Endothelial cell of umbilical vein (primary cell): ENCODE results near the gene SPATA6L. TPM values are rescaled to one million over a fixed set of nuclear protein-coding genes. Genes with fewer than 3 reads are reported as not detected.

Source experiments
- BruUV-seq: library from RNA; stranded (reverse); fragments of 400-500 nt; replicated peaks from 2 replicates; lab custom pipeline; 2021; lab: Mats Ljungman, UMichigan
- CTCF ChIA-PET: fragments of 300-600, 350-600 bp; sonication (Branson Sonifier 250); formaldehyde crosslinking; loops from one replicate; lab custom pipeline; 2021; ENCODE audit warnings: antibody characterized with exemption, inconsistent platforms; lab: Charles Lee
- POLR2A ChIA-PET: fragments of 300-600, 350-600 bp; sonication (Branson Sonifier 250); formaldehyde crosslinking; loops from one replicate; lab custom pipeline; 2021; ENCODE audit warnings: antibody characterized with exemption, inconsistent platforms; lab: Charles Lee
- DNase-seq: peaks from one replicate; pipeline ENCODE4 v3.0.0-alpha.2; 2011; ENCODE audit warnings: low read depth, low spot score
- FAIRE-seq: peaks from 2 replicates; lab custom pipeline; 2011; peaks lifted over from hg19 to GRCh38; lab: Jason Lieb, UNC
- H2AFZ ChIP-seq: 2 replicates; pipeline ENCODE4 v1.6.0; 2012; ENCODE audit warnings: low read depth, low read length, control low read depth, inconsistent platforms
- H3K27ac ChIP-seq: 2 replicates; pipeline ENCODE4 v1.5.1; 2011; ENCODE audit warnings: low read depth, mild to moderate bottlenecking, control low read depth, low read length, moderate library complexity; ENCODE audit not compliant: insufficient read depth
- H3K27me3 ChIP-seq, 2 experiments: 2 replicates each; pipeline versions ENCODE4 v1.6.0 to v1.6.1; 2011; ENCODE audit warnings: low read length in 2 of 2, mixed read lengths in 1 of 2; ENCODE audit not compliant: control insufficient read depth in 2 of 2, insufficient read depth in 2 of 2
- H3K36me3 ChIP-seq, 2 experiments: 2 replicates in 1 of 2; 3 replicates in 1 of 2; pipeline ENCODE4 v1.5.1; 2011; ENCODE audit warnings: low read length in 2 of 2, mild to moderate bottlenecking in 1 of 2, moderate library complexity in 1 of 2; ENCODE audit not compliant: control insufficient read depth in 2 of 2, insufficient read depth in 2 of 2; ENCODE audit errors: extremely low read depth in 1 of 2
- H3K4me1 ChIP-seq: 3 replicates; pipeline ENCODE4 v1.5.1; 2011; ENCODE audit warnings: mild to moderate bottlenecking, low read length; ENCODE audit not compliant: control insufficient read depth, insufficient read depth; ENCODE audit errors: extremely low read depth
- H3K4me2 ChIP-seq: 2 replicates; pipeline ENCODE4 v1.6.1; 2011; ENCODE audit warnings: low read length, control low read depth, mixed read lengths; ENCODE audit not compliant: insufficient read depth
- H3K4me3 ChIP-seq, 3 experiments: fragments of 200-600 bp in 1 of 3; sonication (generic), shearing (Covaris generic) in 1 of 3; replicated peaks in 1 of 3; 2 replicates each; pipeline ENCODE4 v1.5.1; 2011 to 2016; ENCODE audit warnings: control low read depth in 3 of 3, low read length in 3 of 3, mild to moderate bottlenecking in 2 of 3, inconsistent platforms in 1 of 3, low read depth in 1 of 3, moderate library complexity in 1 of 3; ENCODE audit not compliant: insufficient read depth in 1 of 3
- H3K79me2 ChIP-seq: 2 replicates; pipeline ENCODE4 v1.6.0; 2012; ENCODE audit warnings: low read length, inconsistent platforms; ENCODE audit not compliant: control insufficient read depth, insufficient read depth
- H3K9ac ChIP-seq: replicated peaks from 2 replicates; pipeline ENCODE3; 2011; ENCODE audit warnings: low read length, control low read depth; ENCODE audit not compliant: insufficient read depth; ENCODE audit errors: extremely low read depth
- H3K9me1 ChIP-seq: replicated peaks from 3 replicates; pipeline ENCODE4 v1.6.0; 2011; ENCODE audit warnings: mild to moderate bottlenecking, low read length; ENCODE audit not compliant: control insufficient read depth, insufficient read depth; ENCODE audit errors: extremely low read depth
- H3K9me3 ChIP-seq: replicated peaks from 2 replicates; pipeline ENCODE4 v1.5.1; 2012; ENCODE audit warnings: low read length, inconsistent platforms; ENCODE audit not compliant: control insufficient read depth, insufficient read depth
- H4K20me1 ChIP-seq: replicated peaks from 2 replicates; pipeline ENCODE3; 2011; ENCODE audit warnings: mild to moderate bottlenecking, low read length; ENCODE audit not compliant: control insufficient read depth, insufficient read depth; ENCODE audit errors: extremely low read depth
- EZH2 ChIP-seq: IDR thresholded peaks from 2 replicates; pipeline ENCODE4 v1.6.1; 2012; ENCODE audit warnings: borderline replicate concordance, low read depth, mild to moderate bottlenecking, moderate library complexity, low read length, inconsistent platforms; ENCODE audit not compliant: severe bottlenecking
- FOS ChIP-seq: IDR thresholded peaks from 2 replicates; pipeline ENCODE4 v1.6.1; 2011; ENCODE audit warnings: mild to moderate bottlenecking, low read length, moderate library complexity, borderline replicate concordance; ENCODE audit not compliant: insufficient read depth
- GATA2 ChIP-seq: IDR thresholded peaks from 2 replicates; pipeline ENCODE4 v1.7.0; 2011; ENCODE audit warnings: low read depth, mild to moderate bottlenecking, moderate library complexity, mixed read lengths, low read length; ENCODE audit not compliant: insufficient read length, insufficient read depth
- JUN ChIP-seq: IDR thresholded peaks from 2 replicates; pipeline ENCODE4 v1.6.1; 2011; ENCODE audit warnings: borderline replicate concordance, low read depth; ENCODE audit not compliant: insufficient read length, insufficient read depth
- MYC ChIP-seq: IDR thresholded peaks from one replicate; pipeline ENCODE4 v1.6.1; 2011; ENCODE audit warnings: mild to moderate bottlenecking, low read depth, low read length
- POLR2A ChIP-seq: IDR thresholded peaks from 2 replicates; pipeline ENCODE4 v1.6.1; 2012; ENCODE audit warnings: low read depth, mild to moderate bottlenecking, control low read depth, low read length
- POLR2AphosphoS5 ChIP-seq: IDR thresholded peaks from 2 replicates; pipeline ENCODE4 v1.6.1; 2012; ENCODE audit warnings: low read depth, mild to moderate bottlenecking, control low read depth, low read length, moderate library complexity; ENCODE audit not compliant: insufficient read depth
- dilution Hi-C: fragments of 300-500 bp; cut with MboI; formaldehyde crosslinking; loops from one replicate; pipeline ENCODE4 v1.15.0; 2019; ENCODE audit warnings: low sequenced_read_pairs; ENCODE audit not compliant: extremely low pct_ligation_motif_present
- intact Hi-C: fragments of 100-400 bp; cut with micrococcal nuclease; formaldehyde crosslinking; loops from one replicate; pipeline ENCODE4 v1.10.0; 2022
- polyA plus RNA-seq, 4 experiments: library from polyadenylated mRNA; depleted of rRNA in 3 of 4; stranded (reverse) in 3 of 4; unstranded in 1 of 4; fragments of >200 nt; gene quantifications; 2 replicates each; pipeline versions ENCODE4 v1.2.1 to v1.2.3, GENCODE V29; 2011 to 2012; ENCODE audit warnings: missing spikeins in 1 of 4
- total RNA-seq: library from RNA; stranded (reverse); gene quantifications from 2 replicates; pipeline ENCODE4 v1.2.3, GENCODE V29; 2021
- TF ChIP-seq, protein P1 (sequence below): IDR thresholded peaks from 2 replicates; pipeline ENCODE4 v1.6.1; 2011; ENCODE audit not compliant: insufficient read depth, insufficient read length
- TF ChIP-seq, protein P2 (sequence below), 2 donors: IDR thresholded peaks; 1 replicate in 1 of 2; 2 replicates in 1 of 2; pipeline ENCODE4 v1.5.1; 2011; ENCODE audit warnings: low read length in 2 of 2, mild to moderate bottlenecking in 2 of 2, moderate library complexity in 2 of 2, control low read depth in 1 of 2, inconsistent platforms in 1 of 2, low read depth in 1 of 2; ENCODE audit not compliant: insufficient read depth in 1 of 2; ENCODE audit errors: extremely low read depth in 1 of 2

Gene SPATA6L
- total and polyA plus RNA-seq, 2 donors (not counting 3 experiments of a cell fraction or from before 2014, with no cell fraction given) = 0.40 to 1.5 TPM

DNA sequence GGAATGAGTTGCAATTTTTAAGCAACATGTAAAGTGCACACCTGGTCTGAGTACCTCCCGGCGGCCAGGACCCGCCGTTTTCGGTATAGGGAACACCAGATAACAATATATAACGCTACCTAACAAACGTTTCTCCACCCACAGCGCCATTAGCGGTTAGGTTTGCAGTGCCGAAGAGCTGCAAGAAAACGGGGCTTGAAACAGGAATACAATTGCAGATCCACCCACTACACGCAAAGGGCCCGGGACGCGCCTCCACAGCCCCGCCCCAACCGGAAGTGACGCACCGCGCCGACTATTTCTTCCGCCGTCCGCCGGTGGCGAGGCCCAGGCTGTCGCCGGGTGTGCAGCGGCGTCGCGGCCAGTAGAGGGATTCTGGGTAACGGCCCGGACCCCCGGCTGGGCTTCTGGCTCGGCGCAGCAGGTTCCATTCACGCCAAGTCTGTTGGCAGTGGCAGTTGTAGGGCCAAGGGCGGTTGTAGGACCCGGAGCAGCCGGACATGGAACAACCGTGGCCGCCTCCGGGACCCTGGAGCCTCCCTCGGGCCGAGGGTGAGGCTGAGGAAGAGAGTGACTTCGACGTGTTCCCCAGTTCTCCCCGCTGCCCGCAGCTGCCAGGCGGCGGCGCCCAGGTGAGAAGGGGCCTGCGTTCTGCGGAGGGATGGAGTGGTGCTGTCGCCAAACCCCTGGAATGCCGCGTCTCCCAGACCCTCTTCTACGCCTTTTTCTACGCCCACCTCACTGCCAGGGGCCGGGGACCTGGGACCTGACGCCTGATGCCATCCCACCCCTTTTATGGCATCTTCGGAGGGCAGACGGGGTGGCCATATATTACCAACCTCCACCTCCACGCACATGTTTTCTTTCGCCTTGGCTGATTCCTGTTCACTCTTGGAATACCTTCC is 13.2 kb upstream of the SPATA6L start, which contains the start of gene CDC37L1:
CDC37L1 (plus strand) TSS at position 302 of the 905 bp plus-strand sequence; CDS start at position 501, 199 bp downstream.
- Histone ChIP-seq H4K20me1 (no peaks in the 10 kb centered on the region), H3K4me1 (peaks cover 6% of the 10 kb centered on the region), H3K27ac (peak within 1 kb of the TSS; percentile 71), H2AFZ (peak within 1 kb of the TSS; percentile 89), H3K27me3 (no peaks in the 10 kb centered on the region), H3K4me3 (peak within 1 kb of the TSS; percentile 69 to 84 (median 75)), H3K9me3 (no peaks in the 10 kb centered on the region), H3K9me1 (no peaks in the 10 kb centered on the region), H3K36me3 (no peaks in the 10 kb centered on the region), H3K9ac (peak within 1 kb of the TSS; percentile 89), H3K79me2 (peaks cover 22% of the 10 kb centered on the region), H3K4me2 (peak within 1 kb of the TSS; percentile 97)
- BruUV-seq = no TSS peak
- FAIRE-seq (peak; percentile 76), DNase-seq (peak; percentile 98)
- intact Hi-C loops = loop anchor here (1.0 to 10.0 kb wide), 3 partner anchors 17 to 1155 kb away; partner anchors contain the start of genes AK3, PLPP6 and RFX3
- ChIA-PET POLR2A (interaction anchor here (1.0 kb wide), 1 partner anchor 13 kb away, joined by 5 read pairs; the partner anchor contains the start of gene SPATA6L), CTCF (interaction anchor here (0.6 to 1.0 kb wide), 10 partner anchors 14 to 96 kb away, joined by 3 to 14 read pairs (median 3); partner anchors contain the start of gene SPATA6L)
- dilution Hi-C loops = no loop called here
- TF ChIP-seq POLR2A (peak; percentile 98), GATA2 (no peak), FOS (peak; percentile 40), JUN (peak; percentile 28), EZH2 (no peak), MYC (no peak), POLR2AphosphoS5 (peak; percentile 96)
- TF ChIP-seq, protein P1, sequence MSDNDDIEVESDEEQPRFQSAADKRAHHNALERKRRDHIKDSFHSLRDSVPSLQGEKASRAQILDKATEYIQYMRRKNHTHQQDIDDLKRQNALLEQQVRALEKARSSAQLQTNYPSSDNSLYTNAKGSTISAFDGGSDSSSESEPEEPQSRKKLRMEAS = no peak
- TF ChIP-seq, protein P2, sequence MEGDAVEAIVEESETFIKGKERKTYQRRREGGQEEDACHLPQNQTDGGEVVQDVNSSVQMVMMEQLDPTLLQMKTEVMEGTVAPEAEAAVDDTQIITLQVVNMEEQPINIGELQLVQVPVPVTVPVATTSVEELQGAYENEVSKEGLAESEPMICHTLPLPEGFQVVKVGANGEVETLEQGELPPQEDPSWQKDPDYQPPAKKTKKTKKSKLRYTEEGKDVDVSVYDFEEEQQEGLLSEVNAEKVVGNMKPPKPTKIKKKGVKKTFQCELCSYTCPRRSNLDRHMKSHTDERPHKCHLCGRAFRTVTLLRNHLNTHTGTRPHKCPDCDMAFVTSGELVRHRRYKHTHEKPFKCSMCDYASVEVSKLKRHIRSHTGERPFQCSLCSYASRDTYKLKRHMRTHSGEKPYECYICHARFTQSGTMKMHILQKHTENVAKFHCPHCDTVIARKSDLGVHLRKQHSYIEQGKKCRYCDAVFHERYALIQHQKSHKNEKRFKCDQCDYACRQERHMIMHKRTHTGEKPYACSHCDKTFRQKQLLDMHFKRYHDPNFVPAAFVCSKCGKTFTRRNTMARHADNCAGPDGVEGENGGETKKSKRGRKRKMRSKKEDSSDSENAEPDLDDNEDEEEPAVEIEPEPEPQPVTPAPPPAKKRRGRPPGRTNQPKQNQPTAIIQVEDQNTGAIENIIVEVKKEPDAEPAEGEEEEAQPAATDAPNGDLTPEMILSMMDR (IDR thresholded peaks at IDR 0.05; ENCODE audit: extremely low read depth in 1 of 2, insufficient read depth in 1 of 2, low read depth in 1 of 2, low read length in 2 of 2) = peak; percentile 60 to 78
